NCI-H526 treated with DMSO at 0.1 percent for 48 hours (cell line): ENCODE measurements around the gene NUDC.
"Not testable (repeated sequence)": the region's sequence is repeated elsewhere in the genome, so short reads cannot be mapped to it uniquely, and the experiment has no call there.

Experiments
- DNase-seq: peaks from one replicate; lab custom pipeline; 2025; lab: John Stamatoyannopoulos, UW

The NUDC gene

DNA sequence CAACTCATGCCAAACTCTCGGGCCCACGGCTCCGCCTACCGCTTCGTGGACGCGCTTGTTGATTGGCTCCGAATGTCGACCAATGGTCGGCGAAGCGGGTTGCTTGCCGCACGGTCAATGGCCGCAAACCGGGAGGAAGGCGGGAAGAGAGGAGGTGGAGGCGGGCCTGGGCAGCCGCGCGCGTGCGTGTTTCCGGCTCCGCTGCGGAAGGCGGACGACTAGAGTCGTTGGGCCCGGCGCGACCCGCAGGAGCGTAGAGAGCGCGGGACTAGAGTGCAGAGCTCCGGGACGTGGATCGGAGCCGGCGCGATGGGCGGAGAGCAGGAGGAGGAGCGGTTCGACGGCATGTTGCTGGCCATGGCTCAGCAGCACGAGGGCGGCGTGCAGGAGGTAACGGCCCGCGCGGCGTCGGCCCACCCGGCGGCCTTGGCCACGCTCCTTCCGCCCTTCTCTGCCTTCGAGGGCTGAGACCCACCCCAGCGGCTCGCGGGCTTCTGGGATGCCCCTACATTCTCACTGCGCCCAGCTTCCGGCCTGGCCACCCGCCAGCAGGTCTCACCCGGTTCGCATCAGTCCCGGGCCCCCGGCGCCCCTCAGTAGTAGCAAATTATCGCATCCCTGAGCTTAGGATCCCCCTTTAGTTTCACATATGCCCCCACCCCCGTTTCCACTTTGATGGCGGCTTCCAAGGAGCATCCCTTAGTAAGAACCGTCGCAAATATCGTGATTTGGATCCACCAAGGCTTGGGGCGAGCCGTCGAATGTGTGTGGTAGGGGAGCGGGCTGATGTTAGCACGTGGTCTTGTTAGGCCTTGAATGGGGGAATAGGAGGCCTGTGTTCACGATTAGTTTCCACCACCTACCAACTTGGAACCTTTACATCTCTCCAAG lies at the start of gene NUDC:
TSS of gene NUDC (plus strand) at position 204 of the 891 bp plus-strand sequence. CDS start at position 310, 106 bp downstream.
- peak; percentile 92 for DNase-seq

DNA sequence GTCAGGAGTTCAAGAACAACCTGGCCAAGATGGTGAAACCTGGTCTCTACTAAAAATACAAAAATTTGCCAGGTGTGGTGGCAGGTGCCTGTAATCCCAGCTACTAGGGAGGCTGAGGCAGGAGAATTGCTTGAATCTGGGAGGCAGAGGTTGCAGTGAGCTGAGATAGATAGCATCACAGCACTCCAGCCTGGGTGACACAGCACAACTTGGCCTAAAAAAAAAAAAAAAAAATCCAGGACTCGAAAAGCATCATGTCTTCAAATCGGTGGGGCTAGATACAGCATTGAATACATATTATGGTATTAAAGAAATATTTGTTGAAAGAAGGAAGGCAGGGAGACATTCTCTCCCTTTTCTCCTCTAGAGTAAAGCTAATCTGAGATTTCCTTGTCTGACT lies 48.4 kb upstream of the NUDC start:
- DNase-seq = not testable (repeated sequence)

DNA sequence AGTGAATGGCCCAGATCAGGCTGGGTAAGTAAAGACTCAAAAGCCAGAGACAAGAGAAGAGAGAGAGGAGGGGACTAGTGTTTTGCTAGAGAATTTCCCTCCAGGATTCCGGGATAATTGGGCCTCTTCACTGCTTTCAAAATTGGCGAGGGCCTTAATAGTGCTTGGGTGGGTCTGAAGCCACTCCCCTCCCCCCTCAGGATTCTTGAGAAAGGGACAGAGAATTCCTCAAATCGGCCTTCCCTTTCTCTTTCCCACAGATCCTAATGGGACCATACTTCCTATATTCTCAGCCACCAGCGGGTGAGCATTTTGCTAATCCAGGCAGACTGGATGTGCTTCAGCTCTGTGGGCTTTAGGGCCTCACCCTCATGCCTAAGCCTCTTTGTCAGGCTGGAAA lies 46.6 kb upstream of the NUDC start:
- DNase-seq = no peak

- no peak for DNase-seq
These were observed 44.2 kb upstream of the NUDC start for GRCh38 chr1:26877326-26877725.

- DNase-seq = no peak
These were observed 41.8 kb upstream of the NUDC start for GRCh38 chr1:26879793-26880192.

GRCh38 chr1:26881611-26882010 lies 39.9 kb upstream of the NUDC start:
- not testable (repeated sequence) for DNase-seq

DNA sequence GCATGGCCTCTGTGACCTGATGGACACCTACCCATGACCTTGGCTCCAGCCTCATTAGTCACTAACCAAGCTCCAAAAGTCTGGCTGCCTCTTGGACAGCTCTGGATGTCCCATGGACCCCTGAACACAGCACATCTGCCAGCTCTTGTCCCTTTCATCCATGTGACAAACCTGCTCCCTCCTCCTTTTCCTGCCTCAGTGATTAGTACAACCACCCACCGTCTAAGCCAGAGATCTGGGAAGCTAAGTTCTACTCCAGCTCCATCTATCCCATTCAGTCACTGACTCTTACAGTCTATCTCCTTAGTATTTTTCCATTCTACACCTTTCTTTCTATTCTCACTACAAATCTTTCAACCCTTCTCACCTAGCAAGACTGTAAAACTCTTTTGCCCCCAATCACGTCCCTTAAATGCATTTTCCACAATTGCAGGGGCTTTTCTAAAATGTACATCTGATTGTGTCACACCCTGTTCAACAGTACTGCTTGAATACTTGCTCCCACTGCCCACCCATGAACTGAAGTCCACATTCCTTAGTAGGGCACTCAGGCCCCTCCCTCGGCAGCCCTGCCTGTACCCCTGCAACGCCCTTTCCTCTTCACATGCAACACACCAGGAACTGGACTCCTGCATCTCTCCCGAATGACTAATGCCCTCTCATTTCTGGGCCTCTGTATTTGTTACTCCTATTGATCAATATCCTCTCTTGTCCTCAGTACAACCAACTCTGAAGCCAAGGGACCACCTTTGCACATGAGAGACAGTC lies 38.7 kb upstream of the NUDC start:
- DNase-seq = no peak

DNA sequence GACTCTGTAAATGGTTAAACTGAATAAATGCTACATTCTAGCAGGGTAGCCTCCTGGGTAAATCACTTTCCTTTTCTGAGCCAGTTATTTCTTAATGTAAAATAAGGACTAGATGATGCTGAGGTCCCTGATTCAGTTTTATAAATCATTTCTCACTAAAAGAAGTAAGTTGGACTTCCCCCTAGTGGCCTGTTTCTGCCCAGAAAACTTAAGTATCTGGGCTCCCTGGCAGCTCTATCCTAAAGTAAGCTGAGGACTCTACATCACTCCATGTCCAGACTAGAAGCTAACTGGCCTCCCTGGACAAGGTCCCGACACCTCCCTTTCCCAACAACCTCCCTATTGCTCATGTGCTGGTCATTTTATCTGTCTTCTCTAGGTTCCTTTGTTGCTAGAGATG lies 34.4 kb upstream of the NUDC start:
- DNase-seq = no peak

- DNase-seq = no peak
These were observed 33.3 kb upstream of the NUDC start for GRCh38 chr1:26888231-26888630.

DNA sequence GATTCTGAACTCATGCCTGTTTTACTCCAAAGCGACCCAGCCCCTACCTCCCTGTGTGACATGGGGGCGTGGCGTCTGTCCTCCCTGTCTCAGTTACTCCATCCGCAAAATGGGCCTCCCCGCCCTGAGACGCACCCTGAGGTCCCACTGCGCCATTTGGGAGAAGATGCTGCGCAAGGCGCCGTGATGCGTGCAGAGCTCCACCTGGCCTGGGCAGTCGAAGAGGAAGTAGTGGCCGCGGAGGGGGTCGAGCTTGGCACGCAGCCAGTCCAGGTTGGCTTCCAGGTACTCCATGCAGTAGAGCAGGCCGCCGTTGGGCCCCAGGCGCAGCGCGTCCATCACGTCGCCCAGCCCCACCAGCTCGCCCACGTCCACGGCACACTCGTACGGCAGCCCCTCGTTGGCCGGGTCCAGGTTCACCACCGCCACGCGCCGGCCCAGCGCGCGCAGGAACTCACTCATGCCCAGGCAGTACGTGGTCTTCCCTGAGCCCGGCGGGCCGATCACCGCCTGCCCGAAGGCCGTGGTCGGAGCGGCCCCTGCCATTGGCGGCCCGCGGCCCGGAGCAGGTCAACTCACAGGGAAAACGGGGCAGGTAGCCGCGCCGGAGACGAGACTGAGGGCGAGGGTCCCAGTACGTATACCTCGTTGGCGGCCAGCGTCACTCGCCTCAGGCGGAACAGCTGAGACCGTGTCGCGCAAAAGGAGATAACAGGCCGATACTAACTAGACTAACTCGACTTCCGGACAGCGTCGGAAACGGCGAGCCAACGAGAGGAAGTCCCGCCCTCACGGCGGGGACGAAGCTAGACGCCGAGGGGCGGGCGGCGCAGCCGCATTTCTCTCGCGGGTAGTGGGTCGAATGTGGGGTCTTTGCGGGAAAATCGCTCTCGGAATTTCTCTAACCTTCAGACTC lies 31.7 kb upstream of the NUDC start, which contains the start of gene GPN2:
TSS of gene GPN2 (minus strand) at position 733 of the 916 bp plus-strand sequence. CDS start at position 546, 187 bp downstream.
- peak; percentile 26 for DNase-seq

- no peak for DNase-seq
These were observed 31.1 kb upstream of the NUDC start for GRCh38 chr1:26890467-26890796.

DNA sequence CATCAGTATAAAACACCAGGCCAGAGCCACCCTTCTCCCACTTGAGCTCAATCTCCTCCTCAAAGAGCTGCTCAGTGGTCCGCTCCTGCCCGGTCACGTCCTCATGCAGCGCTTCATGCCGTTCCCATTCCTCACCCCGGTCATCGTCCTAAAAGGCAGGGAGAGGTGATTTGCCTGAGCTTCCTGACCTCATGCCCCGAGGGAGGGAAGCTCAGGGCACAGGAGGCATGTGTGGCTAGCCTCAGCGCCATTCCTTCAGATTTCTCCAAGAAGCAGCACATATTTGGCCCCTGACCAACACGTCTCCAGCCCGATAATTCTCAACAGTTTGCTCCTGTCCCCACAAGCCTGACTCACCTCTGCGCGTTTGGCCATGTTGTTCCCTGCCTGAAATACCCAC lies 27.3 kb upstream of the NUDC start:
- no peak for DNase-seq

DNA sequence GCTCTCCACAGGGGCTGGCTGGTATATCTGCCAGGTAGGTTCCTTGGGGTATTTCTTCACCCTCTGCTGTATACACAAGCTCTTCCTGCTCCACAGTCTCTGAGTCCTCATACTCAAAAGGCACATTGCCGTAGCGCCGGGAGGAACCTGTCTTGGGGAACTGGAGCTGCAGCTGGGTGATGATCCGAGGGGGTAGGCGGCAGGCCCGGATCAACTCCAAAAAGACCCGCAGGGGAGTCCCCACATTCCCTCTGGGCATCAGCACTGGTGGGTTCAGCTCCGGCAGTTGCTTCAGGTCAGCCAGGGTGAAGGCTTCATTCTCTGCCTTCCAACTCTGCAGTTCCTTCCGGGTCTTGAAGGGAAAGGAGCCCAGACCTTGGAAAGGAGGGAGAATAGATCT lies 24.2 kb upstream of the NUDC start:
- no peak for DNase-seq

GRCh38 chr1:26900001-26900814 lies 21.3 kb upstream of the NUDC start, which contains the start of gene GPATCH3:
TSS of gene GPATCH3 (minus strand) at chr1:26900467. CDS start at chr1:26900442, 25 bp downstream.
- peak; percentile 84 for DNase-seq

DNA sequence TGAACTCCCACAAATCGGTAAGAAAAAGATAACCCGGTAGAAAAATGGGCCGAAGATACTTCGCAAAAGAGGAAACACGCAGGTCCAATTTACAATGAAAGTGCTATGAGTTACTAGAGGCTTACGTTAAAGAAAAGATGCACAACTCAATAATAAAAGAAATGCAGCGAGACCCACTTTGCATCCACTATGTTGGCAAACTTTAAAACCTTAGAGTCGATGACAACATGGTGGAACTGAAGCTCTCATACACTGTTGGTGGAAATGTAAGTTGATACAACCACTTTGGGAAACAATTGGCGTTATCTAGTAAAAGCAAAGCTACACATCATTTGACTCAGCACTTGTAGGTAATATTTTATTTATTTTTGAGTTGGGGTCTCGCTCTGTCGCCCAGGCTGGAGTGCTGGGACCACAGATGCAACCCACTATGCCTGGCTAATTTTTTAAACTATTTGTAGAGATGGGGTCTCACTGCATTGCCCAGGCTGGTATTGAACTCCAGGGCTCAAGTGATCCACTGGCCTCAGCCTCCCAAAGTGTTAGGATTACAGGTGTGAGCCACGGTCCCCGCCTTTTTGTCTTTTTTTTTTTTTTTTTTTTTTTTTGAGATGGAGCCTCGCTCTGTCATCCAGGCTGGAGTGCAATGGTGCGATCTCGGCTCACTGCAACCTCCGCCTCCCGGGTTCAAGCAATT lies 20.6 kb upstream of the NUDC start:
- DNase-seq = no peak

GRCh38 chr1:26907071-26907917 lies 14.2 kb upstream of the NUDC start:
- DNase-seq = no peak

- no peak for DNase-seq
These were observed 11.6 kb upstream of the NUDC start for GRCh38 chr1:26909951-26910342.

GRCh38 chr1:26910343-26911160 lies 11.0 kb upstream of the NUDC start:
- no peak for DNase-seq
